ENCODE measurements around the gene MALAT1. TPM values are rescaled to one million over a fixed set of nuclear protein-coding genes. Genes with fewer than 3 reads are reported as not detected.

Gene MALAT1
- total RNA-seq, 1 experiment from 2014 or later = 234 TPM

- in situ Hi-C loops (cut with HindIII; ENCODE audit: low pct_unique_long_range_greater_than_20kb, low sequenced_read_pairs) = no loop called here
Measured at GRCh38 chr11:65529475-65530156, 30.8 kb downstream of the MALAT1 start.

GRCh38 chr11:65530157-65530496 is 31.3 kb downstream of the MALAT1 start:
- in situ Hi-C loops (cut with HindIII; ENCODE audit: low pct_unique_long_range_greater_than_20kb, low sequenced_read_pairs) = no loop called here
- DNase-seq (ENCODE audit: low read depth) = no peak

More at GRCh38 chr11:65529475-65530156, 30.8 kb downstream of the MALAT1 start:
- no peak for DNase-seq (ENCODE audit: low read depth)

DNA sequence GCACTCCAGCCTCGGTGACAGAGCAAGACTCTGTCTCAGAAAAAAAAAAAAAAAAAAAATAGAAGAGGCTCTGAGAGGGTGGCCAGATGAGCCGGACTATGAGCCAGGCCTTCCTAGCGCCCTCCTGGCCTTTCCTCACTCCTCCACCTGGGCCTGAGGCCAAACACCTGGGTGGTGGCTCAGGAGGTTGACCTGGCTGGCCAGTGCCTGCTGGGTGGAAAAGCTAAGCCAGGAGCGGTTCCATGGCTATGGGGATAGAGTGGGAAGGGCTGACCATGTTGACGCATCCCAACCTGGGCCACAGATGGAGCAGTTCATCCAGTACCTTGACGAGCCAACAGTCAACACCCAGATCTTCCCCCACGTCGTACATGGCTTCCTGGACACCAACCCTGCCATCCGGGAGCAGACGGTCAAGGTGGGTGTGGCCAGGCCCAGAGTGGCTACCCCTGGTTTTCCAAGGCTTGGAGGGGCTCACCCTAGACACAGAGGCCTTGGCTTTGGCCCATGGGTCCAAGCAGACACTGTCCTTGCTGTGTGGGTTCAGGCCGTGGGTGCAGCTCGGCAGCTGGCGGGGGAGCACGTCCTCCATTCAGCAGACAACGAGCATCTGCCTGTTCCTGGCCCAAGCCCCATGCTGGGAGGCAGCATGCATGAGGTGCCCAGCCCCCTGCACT is 33.7 kb downstream of the MALAT1 start:
- no peak for DNase-seq (ENCODE audit: low read depth)
- in situ Hi-C loops (cut with HindIII; ENCODE audit: low pct_unique_long_range_greater_than_20kb, low sequenced_read_pairs) = no loop called here

GRCh38 chr11:65535102-65535501 is 36.3 kb downstream of the MALAT1 start:
- no peak for DNase-seq (ENCODE audit: low read depth)
- in situ Hi-C loops (cut with HindIII; ENCODE audit: low pct_unique_long_range_greater_than_20kb, low sequenced_read_pairs) = no loop called here

DNA sequence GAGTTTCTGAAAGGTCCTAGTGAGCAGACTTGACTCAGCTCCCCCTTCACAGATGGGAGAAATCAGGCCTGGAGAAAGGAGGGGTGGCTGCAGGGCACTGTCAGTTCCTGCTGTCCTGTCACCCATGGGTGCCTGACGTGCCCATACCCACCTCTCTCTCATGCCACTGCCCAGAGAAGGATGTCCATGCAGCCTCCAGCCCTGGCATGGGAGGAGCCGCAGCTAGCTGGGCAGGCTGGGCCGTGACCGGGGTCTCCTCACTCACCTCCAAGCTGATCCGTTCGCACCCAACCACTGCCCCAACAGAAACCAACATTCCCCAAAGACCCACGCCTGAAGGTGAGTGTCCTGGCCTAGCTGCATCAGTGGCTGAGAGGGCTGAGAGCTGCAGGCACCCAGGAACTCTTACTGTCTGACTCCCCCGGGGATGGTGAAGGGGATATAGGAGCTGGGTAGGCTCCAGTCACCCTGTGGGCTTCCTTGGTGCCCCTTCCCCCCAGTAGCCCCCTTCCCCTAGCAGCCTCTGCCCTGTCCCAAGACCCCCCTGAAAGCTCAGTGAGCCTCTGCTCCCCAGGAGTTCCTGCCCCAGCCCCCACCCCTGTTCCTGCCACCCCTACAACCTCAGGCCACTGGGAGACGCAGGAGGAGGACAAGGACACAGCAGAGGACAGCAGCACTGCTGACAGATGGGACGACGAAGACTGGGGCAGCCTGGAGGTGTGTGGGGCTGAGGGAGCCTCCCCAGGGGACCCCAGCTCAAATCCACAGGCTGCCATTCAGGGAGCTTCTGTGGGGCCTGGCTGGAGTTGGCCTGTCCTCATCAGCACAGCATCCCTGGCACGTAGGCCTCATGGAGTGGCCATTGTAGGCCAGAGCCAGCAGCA is 37.8 kb downstream of the MALAT1 start:
- DNase-seq (ENCODE audit: low read depth) = no peak
- in situ Hi-C loops (cut with HindIII; ENCODE audit: low pct_unique_long_range_greater_than_20kb, low sequenced_read_pairs) = no loop called here

DNA sequence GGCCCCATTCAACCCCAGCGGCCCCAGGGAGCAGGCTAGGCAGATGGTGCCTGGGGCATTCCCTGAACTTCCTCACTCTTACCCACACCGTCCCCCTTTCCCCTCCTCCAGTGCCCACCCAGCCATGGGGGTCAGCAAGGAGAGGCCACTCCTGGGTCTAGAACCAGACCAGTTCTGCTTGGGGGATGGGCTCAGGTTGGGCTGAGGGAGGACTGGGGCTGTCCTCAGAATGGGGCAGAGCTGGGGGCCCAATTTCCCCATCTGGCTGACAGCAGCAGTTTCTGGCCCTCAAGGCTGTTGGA is 38.4 kb downstream of the MALAT1 start:
- DNase-seq (ENCODE audit: low read depth) = no peak
- in situ Hi-C loops (cut with HindIII; ENCODE audit: low pct_unique_long_range_greater_than_20kb, low sequenced_read_pairs) = no loop called here

DNA sequence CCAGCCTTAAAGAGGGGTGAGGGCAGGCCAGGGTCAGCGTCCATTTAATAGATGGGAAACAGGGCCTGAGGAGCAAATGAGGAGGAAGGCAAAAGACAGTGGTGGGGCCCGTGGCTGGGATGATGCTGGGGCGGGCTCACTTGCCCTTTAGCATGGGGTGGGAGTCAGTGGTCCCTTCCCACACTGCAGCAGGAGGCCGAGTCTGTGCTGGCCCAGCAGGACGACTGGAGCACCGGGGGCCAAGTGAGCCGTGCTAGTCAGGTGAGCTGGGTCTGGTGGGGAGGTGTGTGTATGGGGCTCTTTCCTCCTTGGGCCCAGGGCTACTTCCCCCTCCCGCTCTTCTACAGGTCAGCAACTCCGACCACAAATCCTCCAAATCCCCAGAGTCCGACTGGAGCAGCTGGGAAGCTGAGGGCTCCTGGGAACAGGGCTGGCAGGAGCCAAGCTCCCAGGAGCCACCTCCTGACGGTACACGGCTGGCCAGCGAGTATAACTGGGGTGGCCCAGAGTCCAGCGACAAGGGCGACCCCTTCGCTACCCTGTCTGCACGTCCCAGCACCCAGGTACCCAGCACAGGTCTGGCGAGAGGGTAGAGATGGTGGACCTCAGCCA is 38.9 kb downstream of the MALAT1 start:
- in situ Hi-C loops (cut with HindIII; ENCODE audit: low pct_unique_long_range_greater_than_20kb, low sequenced_read_pairs) = no loop called here
- DNase-seq (ENCODE audit: low read depth) = no peak

- DNase-seq (ENCODE audit: low read depth) = no peak
- in situ Hi-C loops (cut with HindIII; ENCODE audit: low pct_unique_long_range_greater_than_20kb, low sequenced_read_pairs) = no loop called here
Measured at GRCh38 chr11:65538232-65538914, 39.5 kb downstream of the MALAT1 start.

DNA sequence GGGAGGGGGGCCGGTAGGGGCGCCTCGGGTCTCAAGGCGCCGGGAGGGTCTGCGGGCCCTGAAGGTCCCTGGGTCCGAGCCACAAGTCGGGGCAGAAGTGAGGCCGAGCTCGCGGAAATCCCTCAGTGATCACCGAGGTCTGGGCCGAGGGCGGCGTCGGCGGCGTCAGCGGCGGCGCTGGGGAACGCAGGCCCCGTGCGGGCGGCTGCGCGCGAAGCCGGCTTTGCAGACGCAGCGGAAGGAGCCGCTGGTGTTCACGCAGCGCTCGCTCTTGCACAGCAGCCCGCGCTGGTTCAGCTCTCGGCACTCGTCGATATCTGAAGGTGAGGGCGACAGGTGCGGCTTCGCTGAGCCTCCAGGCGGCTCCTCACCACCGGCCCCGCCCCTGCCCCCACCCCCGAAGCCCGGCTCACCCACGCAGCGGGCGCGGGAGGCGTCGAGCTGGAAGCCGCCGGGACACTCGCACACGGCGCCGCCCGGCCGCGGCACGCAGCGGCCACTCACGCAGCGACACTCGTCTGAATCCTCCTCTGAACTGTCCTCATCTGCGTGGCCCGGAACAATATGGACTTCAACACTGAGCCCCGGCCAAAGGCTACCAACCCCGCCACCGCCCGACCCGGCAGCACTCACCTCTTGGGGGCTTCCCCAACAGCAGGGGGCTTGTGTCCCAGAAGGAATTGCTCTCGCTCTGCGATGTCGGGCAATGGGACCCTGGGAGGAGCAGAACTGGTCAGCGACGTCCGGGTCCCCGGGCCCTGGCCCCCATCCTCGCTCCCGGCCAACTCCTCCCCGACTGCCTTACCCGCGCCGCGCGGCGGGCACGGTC is 40.3 kb downstream of the MALAT1 start:
- no peak for DNase-seq (ENCODE audit: low read depth)
- in situ Hi-C loops (cut with HindIII; ENCODE audit: low pct_unique_long_range_greater_than_20kb, low sequenced_read_pairs) = no loop called here

- no peak for DNase-seq (ENCODE audit: low read depth)
- in situ Hi-C loops (cut with HindIII; ENCODE audit: low pct_unique_long_range_greater_than_20kb, low sequenced_read_pairs) = no loop called here
Measured at GRCh38 chr11:65539744-65540289, 41.0 kb downstream of the MALAT1 start.

GRCh38 chr11:65540290-65541092 is 41.6 kb downstream of the MALAT1 start:
- DNase-seq (ENCODE audit: low read depth) = peak; percentile 84
- in situ Hi-C loops (cut with HindIII; ENCODE audit: low pct_unique_long_range_greater_than_20kb, low sequenced_read_pairs) = no loop called here

DNA sequence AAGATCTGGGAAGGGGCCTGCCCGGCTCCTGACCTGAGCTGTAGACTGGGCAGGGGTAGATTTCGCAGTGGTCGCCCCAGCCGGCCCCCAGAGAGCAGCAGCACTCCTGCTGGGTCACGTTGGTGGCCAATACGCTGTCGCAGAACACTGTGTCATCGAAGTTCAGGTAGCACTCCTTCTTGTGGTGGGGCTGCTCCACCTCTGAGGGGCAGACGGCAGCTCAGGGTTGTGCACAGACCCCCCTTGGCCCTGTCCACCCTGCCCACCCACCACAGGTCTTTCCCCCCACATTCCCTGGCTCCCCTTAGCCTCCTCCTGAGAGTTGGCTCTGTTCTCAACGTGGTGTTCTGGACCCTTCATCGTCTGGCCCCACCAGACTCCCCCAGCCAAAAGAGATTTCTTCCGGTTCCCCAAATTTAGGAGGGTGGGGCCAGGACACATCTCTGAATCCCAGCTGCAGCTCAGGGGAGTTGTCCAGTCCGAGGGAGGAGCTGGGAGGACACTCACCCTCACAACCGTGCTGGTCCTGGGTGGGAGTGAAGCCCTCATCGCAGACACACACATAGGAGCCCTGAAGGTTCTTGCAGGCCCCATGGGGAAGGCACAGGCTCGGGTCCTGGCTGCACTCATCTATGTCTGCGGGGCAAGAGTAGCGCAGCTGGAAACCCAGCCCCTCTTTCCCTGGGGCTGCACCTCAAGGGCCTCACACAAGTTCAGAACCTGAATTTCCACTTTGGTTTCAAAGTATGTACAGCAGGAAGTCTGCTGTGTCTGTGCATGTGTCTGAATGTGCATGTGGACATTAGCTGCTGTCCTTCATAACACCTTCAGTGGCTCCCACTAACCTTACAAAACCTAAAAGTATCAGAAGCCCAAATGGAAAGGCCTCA is 42.5 kb downstream of the MALAT1 start:
- no peak for DNase-seq (ENCODE audit: low read depth)
- in situ Hi-C loops (cut with HindIII; ENCODE audit: low pct_unique_long_range_greater_than_20kb, low sequenced_read_pairs) = no loop called here

- in situ Hi-C loops (cut with HindIII; ENCODE audit: low pct_unique_long_range_greater_than_20kb, low sequenced_read_pairs) = no loop called here
- no peak for DNase-seq (ENCODE audit: low read depth)
Measured at GRCh38 chr11:65542738-65543390, 44.0 kb downstream of the MALAT1 start.

DNA sequence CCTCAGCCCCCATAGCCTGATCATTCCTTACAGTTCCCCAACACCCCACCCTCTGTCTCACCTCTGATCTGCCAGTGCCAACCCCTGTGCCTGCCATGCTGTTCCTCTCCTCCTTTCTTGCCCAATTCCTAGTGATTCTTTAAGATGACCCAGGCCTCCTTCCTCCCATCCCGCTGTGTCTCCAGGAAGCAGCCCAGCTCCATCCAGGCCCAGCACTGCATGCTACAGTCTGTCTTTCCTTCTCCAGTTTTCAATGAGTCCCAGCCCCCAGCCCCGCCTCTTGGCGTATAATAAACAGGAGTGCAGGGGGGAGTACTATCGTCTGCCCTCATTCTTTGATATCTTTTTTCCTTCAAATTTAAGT is 47.0 kb downstream of the MALAT1 start:
- in situ Hi-C loops (cut with HindIII; ENCODE audit: low pct_unique_long_range_greater_than_20kb, low sequenced_read_pairs) = no loop called here
- no peak for DNase-seq (ENCODE audit: low read depth)

DNA sequence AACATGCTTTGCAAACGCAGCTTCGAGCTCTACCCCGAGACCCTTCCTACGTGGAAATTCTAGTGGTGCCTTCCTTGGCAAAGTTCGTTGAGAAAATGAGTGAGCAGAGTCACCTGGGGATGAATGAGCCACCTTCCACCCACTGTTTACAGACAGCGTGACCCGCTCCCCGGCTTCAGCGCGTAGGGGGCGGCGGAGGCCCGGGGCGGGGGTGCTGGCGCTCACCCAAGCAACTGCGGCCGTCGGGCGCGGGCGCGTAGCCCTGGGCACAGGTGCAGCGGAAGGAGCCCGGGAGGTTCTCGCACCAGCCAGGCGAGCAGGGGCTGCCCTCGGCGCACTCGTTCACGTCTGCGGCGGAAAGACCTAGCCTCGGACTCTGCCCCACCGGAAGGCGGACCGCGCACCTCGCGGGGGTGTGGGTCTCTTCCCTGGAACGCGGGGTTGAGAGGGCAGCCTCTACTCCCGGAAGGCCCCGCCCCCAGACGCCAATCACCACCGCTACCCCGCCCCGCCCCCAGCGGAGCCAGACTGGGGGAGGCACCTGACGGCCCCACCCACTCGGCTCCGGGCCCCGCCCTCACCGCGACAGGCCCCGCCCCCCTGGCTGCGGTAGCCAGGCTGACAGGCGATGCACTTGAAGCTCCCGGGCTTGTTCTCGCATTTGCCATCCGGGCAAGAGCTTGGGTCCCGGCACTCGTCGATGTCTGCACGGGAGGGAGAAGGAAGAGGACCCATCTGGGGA is 47.5 kb downstream of the MALAT1 start:
- no peak for DNase-seq (ENCODE audit: low read depth)
- in situ Hi-C loops (cut with HindIII; ENCODE audit: low pct_unique_long_range_greater_than_20kb, low sequenced_read_pairs) = no loop called here
